Adrenal gland (tissue), 12 donors: Measurements from ENCODE around the gene UBE2E2. TPM values are rescaled to one million over a fixed set of nuclear protein-coding genes. Genes with fewer than 3 reads are reported as not detected.

Source experiments
- DNase-seq, 7 donors: peaks; one replicate each; pipeline ENCODE4 v3.0.0-alpha.2; 2019 to 2020
- H3K27ac ChIP-seq, 5 donors: fragments of 200-600 bp; sonication (generic) in 4 of 5; 1 replicate in 3 of 5; 2 replicates in 2 of 5; pipeline versions ENCODE4 v1.5.1 to v1.8.0; 2016 to 2020; ENCODE audit warnings: mild to moderate bottlenecking in 1 of 5
- H3K27me3 ChIP-seq: fragments of 200-600 bp; 2 replicates; pipeline ENCODE4 v1.8.0; 2021
- H3K36me3 ChIP-seq, 2 donors: fragments of 200-600 bp; replicated peaks in 1 of 2; 1 replicate in 1 of 2; 2 replicates in 1 of 2; pipeline versions ENCODE4 v1.5.1 to v1.8.0; 2018 to 2022
- H3K4me1 ChIP-seq, 2 donors: fragments of 200-600 bp; replicated peaks in 1 of 2; 1 replicate in 1 of 2; 2 replicates in 1 of 2; pipeline versions ENCODE4 v1.5.1 to v1.8.0; 2018 to 2021
- H3K4me3 ChIP-seq, 4 donors: fragments of 200-600 bp; sonication (generic) in 3 of 4; one replicate each; pipeline ENCODE4 v1.5.1; 2016 to 2018
- H3K9me3 ChIP-seq, 3 donors: fragments of 200-600 bp; sonication (generic) in 1 of 3; replicated peaks in 1 of 3; 1 replicate in 2 of 3; 2 replicates in 1 of 3; pipeline versions ENCODE4 v1.5.1 to v1.8.0; 2016 to 2021
- POLR2A ChIP-seq, 2 donors: fragments of 450-650 bp; IDR thresholded peaks; one replicate each; pipeline ENCODE4 v1.6.1; 2017; ENCODE audit warnings: antibody characterized with exemption in 2 of 2, mild to moderate bottlenecking in 2 of 2, moderate library complexity in 1 of 2
- WGBS, 4 donors: extraction: QIAGEN DNeasy Blood & Tissue Kit in 2 of 4; methylation state at CpG; one replicate each; pipeline versions ENCODE4 v1.1.5 to v1.1.7; 2013 to 2017; 5-methylcytosine and 5-hydroxymethylcytosine counted together
- intact Hi-C, 2 donors: fragments of 100-400 bp; cut with DNase I; formaldehyde crosslinking; loops; one replicate each; pipeline versions ENCODE4 v1.14.1 to v1.15.0; 2022 to 2023
- polyA plus RNA-seq, 3 donors: library from polyadenylated mRNA; stranded (reverse); fragments of 200-250 nt in 2 of 3; fragments of 350-450 nt in 1 of 3; fragmentation: Illumina TruSeq in 1 of 3; extraction: RNeasy Lipid Tissue Mini Kit (QIAGEN cat#74804) in 1 of 3; gene quantifications; one replicate each; pipeline ENCODE4 v1.2.3, GENCODE V29; 2013 to 2014
- total RNA-seq, 9 donors: library from RNA; depleted of rRNA in 4 of 9; stranded (reverse); fragments of >200 nt in 4 of 9; fragments of 120-200 nt in 1 of 9; fragmentation: NEBNext Ultra II Directional in 1 of 9; extraction: Animal tissue kit (Norgen Biotek cat#: 25700) in 1 of 9; gene quantifications; one replicate each; pipeline versions ENCODE4 v1.1.0 to v1.2.4, GENCODE V29; 2013 to 2023
- TF ChIP-seq, protein P1 (sequence below), 6 experiments: fragments of 450-650 bp in 4 of 6; fragments of 200-600 bp in 2 of 6; sonication (generic) in 1 of 6; IDR thresholded peaks; 1 replicate in 5 of 6; 2 replicates in 1 of 6; pipeline versions ENCODE4 v1.5.1 to v1.8.0; 2016 to 2021; ENCODE audit warnings: antibody characterized with exemption in 6 of 6, mild to moderate bottlenecking in 2 of 6, moderate library complexity in 1 of 6
- donor health status: healthy with polysubstance abuse.
- donor health status: Bipolar disorder and iron deficiency.
- donor health status: DM: yes; HTN: yes; CAD: no.
- donor health status: DM: no; HTN: no; CAD: no.
- donor health status: DM: no; HTN: no; CAD: no.
- donor health status: DM: yes; HTN: yes; CAD: no.

Gene UBE2E2
- total and polyA plus RNA-seq, 12 donors, result 9.3 to 29.6 (median 20.7) TPM

DNA sequence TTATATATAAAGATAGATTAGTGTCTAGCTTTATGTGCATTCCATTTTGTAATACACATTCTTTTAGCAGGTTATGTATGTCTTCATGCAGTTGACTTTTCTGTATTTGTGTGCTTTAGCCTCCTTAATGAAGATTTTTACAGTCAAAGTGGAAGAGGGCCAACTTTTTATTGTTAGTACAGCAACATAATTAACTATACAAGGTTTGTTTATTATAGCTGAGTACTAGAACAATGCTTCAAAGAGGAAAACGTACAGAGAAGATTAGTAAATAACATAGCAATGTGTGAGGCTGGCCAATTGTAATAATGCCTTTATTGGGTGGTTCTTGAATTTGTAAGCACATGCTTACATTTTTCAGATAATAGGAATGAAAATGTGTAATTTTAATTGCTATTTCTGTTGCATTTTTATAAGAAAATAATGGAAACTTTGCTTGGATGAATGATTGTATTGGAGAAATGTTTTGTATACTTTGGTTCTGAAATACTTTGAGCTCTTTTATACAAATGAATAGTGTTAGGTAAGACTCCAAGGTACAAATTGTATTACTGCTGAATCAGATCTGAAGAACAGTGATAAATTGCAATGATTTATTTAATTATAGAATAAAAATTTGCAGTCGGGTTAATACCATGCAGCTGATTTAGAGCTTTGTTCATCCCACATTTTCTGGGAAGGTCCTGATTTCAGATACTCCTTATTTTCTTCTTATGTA, 41.4 kb downstream of the UBE2E2 start:
- TF ChIP-seq POLR2A (IDR thresholded peaks at IDR 0.05), result no peak
- TF ChIP-seq, protein P1, sequence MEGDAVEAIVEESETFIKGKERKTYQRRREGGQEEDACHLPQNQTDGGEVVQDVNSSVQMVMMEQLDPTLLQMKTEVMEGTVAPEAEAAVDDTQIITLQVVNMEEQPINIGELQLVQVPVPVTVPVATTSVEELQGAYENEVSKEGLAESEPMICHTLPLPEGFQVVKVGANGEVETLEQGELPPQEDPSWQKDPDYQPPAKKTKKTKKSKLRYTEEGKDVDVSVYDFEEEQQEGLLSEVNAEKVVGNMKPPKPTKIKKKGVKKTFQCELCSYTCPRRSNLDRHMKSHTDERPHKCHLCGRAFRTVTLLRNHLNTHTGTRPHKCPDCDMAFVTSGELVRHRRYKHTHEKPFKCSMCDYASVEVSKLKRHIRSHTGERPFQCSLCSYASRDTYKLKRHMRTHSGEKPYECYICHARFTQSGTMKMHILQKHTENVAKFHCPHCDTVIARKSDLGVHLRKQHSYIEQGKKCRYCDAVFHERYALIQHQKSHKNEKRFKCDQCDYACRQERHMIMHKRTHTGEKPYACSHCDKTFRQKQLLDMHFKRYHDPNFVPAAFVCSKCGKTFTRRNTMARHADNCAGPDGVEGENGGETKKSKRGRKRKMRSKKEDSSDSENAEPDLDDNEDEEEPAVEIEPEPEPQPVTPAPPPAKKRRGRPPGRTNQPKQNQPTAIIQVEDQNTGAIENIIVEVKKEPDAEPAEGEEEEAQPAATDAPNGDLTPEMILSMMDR (IDR thresholded peaks at IDR 0.05), result no peak
- Histone ChIP-seq H3K4me1 (no peaks in the 10 kb centered on the region), H3K27ac (no peak overlapping the region), H3K9me3 (no peaks in the 10 kb centered on the region), H3K36me3 (no peaks in the 10 kb centered on the region), H3K27me3 (no peaks in the 10 kb centered on the region), H3K4me3 (no peak overlapping the region)
- intact Hi-C loops, result no loop called here
- WGBS, 4 donors, result 51 to 61% (median 59%) methylated on average over 2 of the region's 2 CpGs
- no peak for DNase-seq

DNA sequence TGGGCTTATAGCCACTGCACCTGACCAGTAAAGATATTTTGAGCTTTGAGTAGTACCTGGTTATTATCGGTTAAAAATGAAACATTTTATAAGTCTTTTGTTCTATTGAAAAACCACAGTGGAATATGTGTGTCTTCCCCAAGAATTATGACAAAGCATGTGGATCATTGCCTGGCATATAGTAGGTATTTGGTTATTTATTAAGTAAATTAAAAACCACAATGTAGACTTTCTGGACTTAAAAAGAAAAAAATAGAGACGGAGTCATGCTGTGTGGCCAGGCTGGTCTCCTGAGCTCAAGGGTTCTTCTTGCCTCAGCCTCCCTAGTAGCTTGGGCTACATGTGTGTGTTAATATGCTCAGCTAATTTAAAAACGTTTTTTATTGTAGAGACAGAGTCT, 43.5 kb downstream of the UBE2E2 start:
- no peak for TF ChIP-seq POLR2A (IDR thresholded peaks at IDR 0.05)
- TF ChIP-seq, protein P1 (IDR thresholded peaks at IDR 0.05), result no peak
- no peak for DNase-seq
- Histone ChIP-seq H3K9me3 (no peaks in the 10 kb centered on the region), H3K36me3 (no peaks in the 10 kb centered on the region), H3K27me3 (no peaks in the 10 kb centered on the region), H3K4me3 (no peak overlapping the region), H3K27ac (no peak overlapping the region), H3K4me1 (no peaks in the 10 kb centered on the region)
- intact Hi-C loops, result no loop called here
- WGBS, 4 donors, result 75 to 81% (median 77%) methylated on average over 3 of the region's 3 CpGs

DNA sequence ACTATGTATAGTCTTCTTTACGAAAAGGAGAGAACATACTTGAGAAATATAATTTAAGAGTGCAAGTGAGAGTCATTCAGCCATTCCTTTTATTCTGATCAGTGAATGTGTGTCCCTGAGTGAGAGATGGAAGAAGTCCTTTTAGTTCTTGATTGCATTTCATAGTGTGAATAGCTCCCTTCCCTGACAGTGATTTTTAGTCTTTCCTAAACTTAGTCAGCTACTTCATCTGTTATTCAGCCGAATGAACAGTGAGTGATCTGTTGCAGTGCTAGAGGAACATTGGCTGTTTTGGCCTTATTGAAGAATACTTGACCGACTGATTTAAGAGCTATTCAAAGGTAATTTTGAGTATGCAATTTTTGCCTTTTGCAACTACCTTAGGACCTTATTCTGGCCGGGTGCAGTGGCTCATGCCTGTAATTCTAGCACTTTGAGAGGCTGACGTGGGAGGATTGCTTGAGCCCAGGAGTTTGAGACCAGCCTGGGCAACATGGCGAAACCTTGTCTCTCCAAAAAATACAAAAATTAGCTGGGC, 45.5 kb downstream of the UBE2E2 start:
- no peak for DNase-seq
- Histone ChIP-seq H3K4me3 (no peak overlapping the region), H3K27me3 (no peaks in the 10 kb centered on the region), H3K36me3 (no peaks in the 10 kb centered on the region), H3K9me3 (no peaks in the 10 kb centered on the region), H3K27ac (no peak overlapping the region), H3K4me1 (no peaks in the 10 kb centered on the region)
- TF ChIP-seq, protein P1 (IDR thresholded peaks at IDR 0.05), result no peak
- intact Hi-C loops, result no loop called here
- WGBS, 4 donors, result 91 to 94% (median 92%) methylated on average over 6 of the region's 6 CpGs

DNA sequence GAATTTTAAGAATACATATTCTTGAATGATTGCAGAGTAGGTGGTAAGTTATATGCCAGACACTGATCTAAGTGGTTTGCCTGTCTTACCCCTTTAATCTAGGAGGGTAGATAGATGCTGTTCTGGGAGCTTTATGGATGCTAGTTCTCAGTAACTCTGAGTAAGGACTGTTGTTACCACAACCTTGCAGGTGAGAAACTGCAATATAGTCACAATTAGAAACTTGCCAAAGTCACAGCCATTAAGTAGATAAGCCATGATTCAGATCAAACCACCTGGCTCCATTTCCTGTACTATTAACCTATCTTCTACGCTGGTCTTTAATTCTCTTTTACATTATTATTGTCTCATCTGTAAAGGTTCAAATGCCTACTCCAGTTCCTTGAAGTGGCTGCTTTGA, 46.8 kb downstream of the UBE2E2 start:
- no peaks in the 10 kb centered on the region for H3K9me3 ChIP-seq
- no peaks in the 10 kb centered on the region for H3K27me3 ChIP-seq
- no peak for DNase-seq
- WGBS, 4 donors, result 87 to 100% (median 93%) methylated on average over 1 of the region's 1 CpG
- no peaks in the 10 kb centered on the region for H3K4me1 ChIP-seq
- H3K4me3 ChIP-seq, result no peak overlapping the region
- TF ChIP-seq, protein P1 (IDR thresholded peaks at IDR 0.05), result no peak
- TF ChIP-seq POLR2A (IDR thresholded peaks at IDR 0.05), result no peak
- intact Hi-C loops, result no loop called here
- H3K36me3 ChIP-seq, result no peaks in the 10 kb centered on the region
- no peak overlapping the region for H3K27ac ChIP-seq
